Activated CD4-positive, alpha-beta T cell treated with anti-CD3 and anti-CD28 coated beads for 36 hours (primary cell): Measurements from ENCODE around the gene ERCC1. TPM values are rescaled to one million over a fixed set of nuclear protein-coding genes. Genes with fewer than 3 reads are reported as not detected.
"Not testable (repeated sequence)": the region's sequence is repeated elsewhere in the genome, so short reads cannot be mapped to it uniquely, and the experiment has no call there.

ENCODE experiments used
- ATAC-seq: fragments of 200-7000 bp; cut with Tn5 transposase; one replicate; pipeline ENCODE4 v1.10.0; 2021; ENCODE audit warnings: mild to moderate bottlenecking, moderate library complexity
- CTCF ChIA-PET: fragments of 350-600 bp; sonication (Branson Sonifier 250); formaldehyde crosslinking; loops from one replicate; lab custom pipeline; 2021; ENCODE audit warnings: antibody characterized with exemption; lab: Charles Lee
- POLR2A ChIA-PET: fragments of 350-600 bp; sonication (Branson Sonifier 250); formaldehyde crosslinking; loops from one replicate; lab custom pipeline; 2021; ENCODE audit warnings: antibody characterized with exemption, inconsistent platforms; lab: Charles Lee
- DNase-seq: peaks from one replicate; pipeline ENCODE4 v3.0.0-alpha.2; 2020
- H3K27ac Mint-ChIP-seq: one replicate; pipeline ENCODE4 v1.8.0; 2021; ENCODE audit warnings: mixed read lengths
- H3K27me3 Mint-ChIP-seq: one replicate; pipeline ENCODE4 v1.8.0; 2021; ENCODE audit warnings: mixed read lengths
- H3K36me3 Mint-ChIP-seq: one replicate; pipeline ENCODE4 v1.8.0; 2021; ENCODE audit warnings: low read depth, mixed read lengths
- H3K4me1 Mint-ChIP-seq: one replicate; pipeline ENCODE4 v1.8.0; 2021; ENCODE audit warnings: mixed read lengths
- H3K4me3 Mint-ChIP-seq: one replicate; pipeline ENCODE4 v1.8.0; 2021; ENCODE audit warnings: mild to moderate bottlenecking, moderate library complexity, mixed read lengths
- H3K9me3 Mint-ChIP-seq: one replicate; pipeline ENCODE4 v1.8.0; 2021; ENCODE audit warnings: low read depth, mixed read lengths
- intact Hi-C, 2 experiments: fragments of 100-400 bp; cut with DNase I in 1 of 2; cut with micrococcal nuclease in 1 of 2; formaldehyde crosslinking; loops; one replicate each; pipeline versions ENCODE4 v1.14.2 to v1.15.1; 2022 to 2024; cut with DNase I, micrococcal nuclease
- total RNA-seq, 2 experiments: library from RNA; stranded (reverse); gene quantifications; one replicate each; pipeline ENCODE4 v1.2.3, GENCODE V29; 2021

The ERCC1 gene
- total RNA-seq, 2 experiments from 2014 or later, result 58.1 to 71.8 TPM

DNA sequence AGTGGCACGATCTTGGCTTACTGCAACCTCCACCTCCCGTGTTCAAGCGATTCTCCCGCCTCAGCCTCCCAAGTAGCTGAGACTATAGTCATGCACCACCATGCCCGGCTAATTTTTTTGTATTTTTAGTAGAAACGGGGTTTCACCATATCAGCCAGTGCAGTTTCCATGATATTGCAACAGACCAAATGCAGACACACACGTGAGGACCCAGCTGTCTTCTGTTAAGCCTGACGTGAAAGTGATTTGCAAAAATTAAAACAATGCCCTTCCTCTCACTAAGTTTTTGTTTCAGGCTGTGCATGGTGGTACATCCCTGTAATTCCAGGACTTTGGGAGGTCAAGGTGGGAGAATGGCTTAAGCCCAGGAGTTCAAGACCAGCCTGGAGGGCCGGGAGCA lies 7.3 kb upstream of the ERCC1 start:
- H3K36me3 Mint-ChIP-seq, H3K27ac Mint-ChIP-seq, intact Hi-C loops, ATAC-seq, H3K9me3 Mint-ChIP-seq, H3K27me3 Mint-ChIP-seq, H3K4me3 Mint-ChIP-seq, DNase-seq: not testable (repeated sequence)
- POLR2A ChIA-PET, result interaction anchor here (1.2 kb wide), 1 partner anchor 47 kb away, joined by 3 read pairs; no protein-coding TSS in a partner anchor
- CTCF ChIA-PET, result interaction anchor here (0.6 to 2.5 kb wide), 7 partner anchors 9 to 291 kb away, joined by 3 to 12 read pairs (median 3); no protein-coding TSS in a partner anchor
- H3K4me1 Mint-ChIP-seq, result peaks cover 12% of the 10 kb centered on the region

DNA sequence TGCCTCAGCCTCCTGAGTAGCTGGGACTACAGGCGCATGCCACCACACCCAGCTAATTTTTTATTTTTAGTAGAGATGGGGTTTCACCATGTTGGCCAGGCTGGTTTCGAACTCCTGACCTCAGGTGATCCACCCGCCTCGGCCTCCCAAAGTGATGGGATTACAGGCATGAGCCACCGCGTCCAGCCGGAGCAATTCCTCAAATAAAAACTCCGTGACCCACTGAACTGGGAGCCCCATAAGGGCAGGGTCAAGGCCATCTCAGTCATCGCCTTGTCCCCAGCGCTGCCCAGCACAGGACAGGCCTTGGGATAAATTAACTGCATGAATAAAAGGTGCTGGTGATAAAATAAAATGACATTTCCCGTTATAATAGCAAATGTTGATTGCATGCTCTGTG lies 6.2 kb upstream of the ERCC1 start:
- H3K4me1 Mint-ChIP-seq, result peaks cover 14% of the 10 kb centered on the region
- H3K27me3 Mint-ChIP-seq, H3K4me3 Mint-ChIP-seq, H3K9me3 Mint-ChIP-seq, ATAC-seq, H3K27ac Mint-ChIP-seq, DNase-seq, H3K36me3 Mint-ChIP-seq: not testable (repeated sequence)
- CTCF ChIA-PET, result interaction anchor here (1.3 to 2.5 kb wide), 2 partner anchors 49 to 51 kb away, joined by 8 to 12 read pairs; no protein-coding TSS in a partner anchor
- intact Hi-C loops, result loop anchor here (5.0 kb wide), 2 partner anchors 127 to 262 kb away; partner anchors contain the start of genes QPCTL (in 1 of the 2) and SNRPD2 (in 1 of the 2)
- POLR2A ChIA-PET, result interaction anchor here (1.2 kb wide), 1 partner anchor 49 kb away, joined by 3 read pairs; no protein-coding TSS in a partner anchor

GRCh38 chr19:45428384-45429231 lies 4.9 kb upstream of the ERCC1 start:
- intact Hi-C loops, result loop anchor here (5.0 kb wide), 2 partner anchors 129 to 264 kb away; partner anchors contain the start of genes QPCTL (in 1 of the 2) and SNRPD2 (in 1 of the 2)
- no peaks in the 10 kb centered on the region for H3K9me3 Mint-ChIP-seq
- peaks cover 2% of the 10 kb centered on the region for H3K27me3 Mint-ChIP-seq
- ChIA-PET POLR2A (interaction anchor here (0.7 kb wide), 1 partner anchor 11 kb away, joined by 3 read pairs; no protein-coding TSS in a partner anchor), CTCF (interaction anchor here (0.6 to 1.7 kb wide), 10 partner anchors 11 to 57 kb away, joined by 3 to 15 read pairs (median 4); no protein-coding TSS in a partner anchor)
- DNase-seq (peak; percentile 54), ATAC-seq (no peak)
- H3K27ac Mint-ChIP-seq, result no peak overlapping the region
- H3K4me3 Mint-ChIP-seq, result peak overlapping the region; percentile 63
- peaks cover 25% of the 10 kb centered on the region for H3K4me1 Mint-ChIP-seq
- no peaks in the 10 kb centered on the region for H3K36me3 Mint-ChIP-seq

DNA sequence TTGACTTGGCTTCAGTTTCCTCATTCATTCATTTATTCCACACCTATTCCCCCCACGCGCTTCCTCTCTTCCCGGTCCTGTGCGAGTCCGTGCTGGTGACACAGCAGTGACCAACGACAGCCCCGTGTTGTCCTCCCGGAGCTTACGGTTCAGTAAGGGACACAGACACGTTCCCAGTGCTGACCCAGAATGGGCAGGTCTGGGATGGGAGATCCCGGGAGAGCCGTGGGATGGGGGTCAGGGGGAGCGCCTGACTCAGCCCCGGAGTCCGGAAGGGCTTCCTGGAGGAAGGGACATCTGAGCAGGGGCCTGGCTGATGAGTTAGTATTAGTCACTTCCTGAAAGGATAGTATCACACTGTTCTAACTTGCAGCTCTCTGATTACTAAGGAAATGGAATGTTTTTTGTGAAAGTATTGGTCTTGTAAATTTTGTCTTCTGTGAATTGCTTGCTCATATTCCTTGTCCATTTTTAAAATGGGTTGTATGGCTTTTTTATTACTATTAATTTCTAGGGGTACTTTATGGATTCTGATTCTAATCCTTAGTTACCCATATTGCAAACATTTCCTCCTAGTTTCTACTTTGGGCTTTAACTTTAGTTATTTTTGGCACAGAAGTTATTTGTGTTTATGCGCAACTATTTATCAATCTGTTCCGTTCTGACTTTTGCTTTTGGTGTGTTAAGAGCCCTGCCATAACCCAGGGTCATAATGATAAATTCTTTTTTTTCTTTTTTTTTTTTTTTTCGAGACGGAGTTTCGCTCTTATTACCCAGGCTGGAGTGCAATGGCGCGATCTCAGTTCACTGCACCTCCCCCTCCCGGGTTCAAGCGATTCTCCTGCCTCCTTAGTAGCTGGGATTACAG lies 708 bp upstream of the ERCC1 start:
- intact Hi-C loops, result loop anchor here (1.0 to 5.0 kb wide), 3 partner anchors 45 to 268 kb away; partner anchors contain the start of genes QPCTL (in 1 of the 2) and SNRPD2 (in 1 of the 2)
- Mint-ChIP-seq H3K9me3 (no peaks in the 10 kb centered on the region), H3K4me1 (peaks cover 52% of the 10 kb centered on the region), H3K27ac (peak overlapping the region; percentile 95), H3K27me3 (peaks cover 2% of the 10 kb centered on the region), H3K4me3 (peak overlapping the region; percentile 92), H3K36me3 (peaks cover 17% of the 10 kb centered on the region)
- ChIA-PET CTCF (interaction anchor here (0.6 to 2.0 kb wide), 5 partner anchors 11 to 61 kb away, joined by 3 to 10 read pairs (median 4); no protein-coding TSS in a partner anchor), POLR2A (interaction anchor here (0.5 to 1.3 kb wide), 4 partner anchors 17 to 1364 kb away, joined by 3 to 9 read pairs (median 3); partner anchors contain the start of gene FOSB)
- ATAC-seq, result peak; percentile 67
- DNase-seq, result peak; percentile 68

DNA sequence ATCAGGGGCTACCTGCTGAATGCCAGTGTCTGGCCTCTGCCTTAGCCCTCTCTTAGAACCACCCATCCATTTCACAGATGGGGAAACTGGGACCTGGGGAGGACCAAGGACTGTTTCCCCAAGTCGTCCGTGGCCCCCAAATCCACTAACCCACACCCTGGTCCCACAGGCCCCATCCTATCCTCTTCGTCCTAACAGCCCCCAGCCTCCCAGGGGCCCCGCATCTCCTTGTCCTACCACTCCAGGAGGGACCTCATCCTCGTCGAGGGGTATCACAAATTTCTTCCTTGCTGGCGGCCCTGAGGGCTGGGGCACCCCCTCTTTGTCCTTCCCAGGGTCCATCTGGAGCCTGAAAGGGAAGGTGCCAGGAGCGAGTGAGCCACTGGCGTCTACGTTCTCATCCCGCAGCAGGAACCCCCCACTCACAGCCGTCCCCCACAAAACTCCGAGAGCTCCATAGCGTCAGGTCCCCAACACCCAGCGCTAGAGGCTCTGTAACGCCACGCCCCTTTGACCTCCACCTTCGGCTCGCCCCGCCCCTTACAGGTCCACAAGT lies 606 bp downstream of the ERCC1 start:
- Mint-ChIP-seq H3K9me3 (no peaks in the 10 kb centered on the region), H3K27ac (peak overlapping the region; percentile 95), H3K4me3 (peak overlapping the region; percentile 92), H3K4me1 (peaks cover 53% of the 10 kb centered on the region), H3K27me3 (no peaks in the 10 kb centered on the region), H3K36me3 (peaks cover 22% of the 10 kb centered on the region)
- ATAC-seq (peak; percentile 72), DNase-seq (peak; percentile 93)
- ChIA-PET POLR2A (interaction anchor here (0.6 kb wide), 1 partner anchor 152 kb away, joined by 4 read pairs; no protein-coding TSS in a partner anchor), CTCF (interaction anchor here (0.6 kb wide), 1 partner anchor 479 kb away, joined by 3 read pairs; the partner anchor contains the start of gene MYPOP)
- intact Hi-C loops, result loop anchor here (1.0 kb wide), 5 partner anchors 16 to 269 kb away; partner anchors contain the start of genes ERCC2 (in 1 of the 2), POLR1G (in 1 of the 2) and QPCTL (in 1 of the 2)

DNA sequence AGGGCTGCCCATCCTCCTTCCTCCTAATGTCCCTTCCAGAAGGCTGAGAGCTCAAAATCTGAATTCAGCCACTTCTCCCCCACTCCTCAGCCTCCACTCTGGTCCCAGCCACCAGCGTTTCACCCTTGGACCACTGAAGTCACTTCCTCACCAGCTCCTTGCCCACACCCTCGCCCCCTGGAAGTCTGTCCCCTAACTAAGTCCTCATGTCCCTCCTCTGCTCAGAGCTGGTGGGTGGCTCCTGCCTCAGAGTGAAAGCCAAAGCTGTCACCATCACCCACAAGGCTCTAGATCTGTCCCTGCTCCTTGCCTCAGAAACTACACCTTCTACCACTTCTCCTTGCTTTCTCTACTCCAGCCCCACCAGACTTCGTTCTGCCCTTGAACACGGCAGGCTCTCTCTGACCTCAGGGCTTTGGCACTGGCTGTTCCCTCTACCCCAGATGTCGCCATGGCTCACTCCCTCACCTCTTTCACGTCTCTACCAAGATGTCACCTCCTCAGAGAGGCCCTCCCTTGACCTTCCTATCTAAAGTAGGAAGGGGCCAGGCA lies 1.7 kb downstream of the ERCC1 start:
- intact Hi-C loops, result no loop called here
- Mint-ChIP-seq H3K36me3 (peaks cover 29% of the 10 kb centered on the region), H3K27me3 (no peaks in the 10 kb centered on the region), H3K4me1 (peaks cover 46% of the 10 kb centered on the region), H3K4me3 (no peak overlapping the region), H3K9me3 (no peaks in the 10 kb centered on the region), H3K27ac (peak overlapping the region; percentile 35)
- ChIA-PET POLR2A (no interaction called here), CTCF (interaction anchor here (0.7 to 1.0 kb wide), 2 partner anchors 18 to 57 kb away, joined by 3 to 4 read pairs; no protein-coding TSS in a partner anchor)
- DNase-seq, result no peak
- ATAC-seq, result no peak

GRCh38 chr19:45420871-45421270 lies 2.8 kb downstream of the ERCC1 start:
- no peak overlapping the region for H3K4me3 Mint-ChIP-seq
- no peaks in the 10 kb centered on the region for H3K27me3 Mint-ChIP-seq
- ChIA-PET CTCF (no interaction called here), POLR2A (no interaction called here)
- no peaks in the 10 kb centered on the region for H3K9me3 Mint-ChIP-seq
- intact Hi-C loops, result no loop called here
- DNase-seq (no peak), ATAC-seq (no peak)
- H3K27ac Mint-ChIP-seq, result no peak overlapping the region
- H3K36me3 Mint-ChIP-seq, result peaks cover 36% of the 10 kb centered on the region
- H3K4me1 Mint-ChIP-seq, result peaks cover 44% of the 10 kb centered on the region

DNA sequence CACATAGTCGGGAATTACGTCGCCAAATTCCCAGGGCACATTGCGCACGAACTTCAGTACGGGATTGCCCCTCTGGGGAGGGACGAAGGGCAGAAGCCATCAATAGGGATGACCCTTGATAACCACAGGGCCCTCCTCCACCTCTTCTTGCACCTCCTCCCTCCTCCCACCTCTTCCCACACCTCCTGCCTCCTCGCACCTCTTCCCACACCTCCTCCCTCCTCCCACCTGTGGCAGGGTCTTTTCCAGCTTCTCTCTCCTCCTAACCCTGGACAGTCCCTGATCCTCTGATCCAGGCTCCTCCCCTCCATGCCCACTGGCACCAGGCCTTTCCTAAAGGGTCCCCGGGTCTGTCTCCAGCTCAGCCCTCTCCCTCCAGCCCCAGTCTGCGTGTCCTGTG lies 3.4 kb downstream of the ERCC1 start:
- ChIA-PET POLR2A (interaction anchor here (0.6 kb wide), 1 partner anchor 322 kb away, joined by 3 read pairs; no protein-coding TSS in a partner anchor), CTCF (no interaction called here)
- intact Hi-C loops, result no loop called here
- Mint-ChIP-seq H3K27ac (peak overlapping the region; percentile 47), H3K9me3 (no peaks in the 10 kb centered on the region), H3K36me3 (peaks cover 38% of the 10 kb centered on the region), H3K4me1 (peaks cover 42% of the 10 kb centered on the region), H3K27me3 (no peaks in the 10 kb centered on the region), H3K4me3 (no peak overlapping the region)
- DNase-seq (no peak), ATAC-seq (no peak)

GRCh38 chr19:45419895-45420294 lies 3.8 kb downstream of the ERCC1 start:
- Mint-ChIP-seq H3K27me3 (no peaks in the 10 kb centered on the region), H3K9me3 (no peaks in the 10 kb centered on the region), H3K4me1 (peaks cover 42% of the 10 kb centered on the region), H3K36me3 (peaks cover 38% of the 10 kb centered on the region), H3K4me3 (no peak overlapping the region), H3K27ac (no peak overlapping the region)
- no peak for ATAC-seq
- ChIA-PET POLR2A (interaction anchor here (0.6 kb wide), 1 partner anchor 322 kb away, joined by 3 read pairs; no protein-coding TSS in a partner anchor), CTCF (interaction anchor here (1.8 kb wide), 1 partner anchor 66 kb away, joined by 4 read pairs; no protein-coding TSS in a partner anchor)
- no peak for DNase-seq
- intact Hi-C loops, result no loop called here

GRCh38 chr19:45419396-45419795 lies 4.3 kb downstream of the ERCC1 start:
- DNase-seq, result no peak
- peak overlapping the region; percentile 31 for H3K27ac Mint-ChIP-seq
- H3K36me3 Mint-ChIP-seq, result peaks cover 43% of the 10 kb centered on the region
- no peak overlapping the region for H3K4me3 Mint-ChIP-seq
- H3K9me3 Mint-ChIP-seq, result no peaks in the 10 kb centered on the region
- no peak for ATAC-seq
- POLR2A ChIA-PET, result no interaction called here
- peaks cover 39% of the 10 kb centered on the region for H3K4me1 Mint-ChIP-seq
- intact Hi-C loops, result no loop called here
- no peaks in the 10 kb centered on the region for H3K27me3 Mint-ChIP-seq
- CTCF ChIA-PET, result interaction anchor here (0.6 to 1.8 kb wide), 2 partner anchors 60 to 66 kb away, joined by 3 to 4 read pairs; no protein-coding TSS in a partner anchor
